Ectodermal cell (in vitro differentiated cells): ENCODE data around the gene ABCF1.

ENCODE experiments used
- H3K27ac ChIP-seq: 2 replicates; pipeline ENCODE4 v1.7.0; 2013; ENCODE audit warnings: mild to moderate bottlenecking, low read depth, low read length; ENCODE audit not compliant: insufficient read depth, poor library complexity, severe bottlenecking
- H3K27me3 ChIP-seq: 2 replicates; pipeline ENCODE4 v1.7.0; 2013; ENCODE audit warnings: mild to moderate bottlenecking, low read length; ENCODE audit not compliant: insufficient read depth, control insufficient read depth, poor library complexity, severe bottlenecking
- H3K36me3 ChIP-seq: one replicate; pipeline ENCODE4 v1.7.0; 2013; ENCODE audit warnings: low read length; ENCODE audit not compliant: control insufficient read depth, insufficient read depth
- H3K4me1 ChIP-seq: one replicate; pipeline ENCODE4 v1.7.0; 2013; ENCODE audit warnings: low read length; ENCODE audit not compliant: control insufficient read depth, insufficient read depth
- H3K4me3 ChIP-seq: 2 replicates; pipeline ENCODE4 v1.7.0; 2013; ENCODE audit warnings: low read depth, low read length, control low read depth; ENCODE audit not compliant: insufficient read depth
- H3K9me3 ChIP-seq: 2 replicates; pipeline ENCODE4 v1.7.0; 2013; ENCODE audit warnings: mild to moderate bottlenecking, low read length, moderate library complexity; ENCODE audit not compliant: control insufficient read depth
- WGBS, 2 experiments: methylation state at CpG; one replicate each; pipeline ENCODE4 v1.1.7; 2013; ENCODE audit warnings: missing lambda C conversion rate in 2 of 2; 5-methylcytosine and 5-hydroxymethylcytosine counted together

Gene ABCF1

DNA sequence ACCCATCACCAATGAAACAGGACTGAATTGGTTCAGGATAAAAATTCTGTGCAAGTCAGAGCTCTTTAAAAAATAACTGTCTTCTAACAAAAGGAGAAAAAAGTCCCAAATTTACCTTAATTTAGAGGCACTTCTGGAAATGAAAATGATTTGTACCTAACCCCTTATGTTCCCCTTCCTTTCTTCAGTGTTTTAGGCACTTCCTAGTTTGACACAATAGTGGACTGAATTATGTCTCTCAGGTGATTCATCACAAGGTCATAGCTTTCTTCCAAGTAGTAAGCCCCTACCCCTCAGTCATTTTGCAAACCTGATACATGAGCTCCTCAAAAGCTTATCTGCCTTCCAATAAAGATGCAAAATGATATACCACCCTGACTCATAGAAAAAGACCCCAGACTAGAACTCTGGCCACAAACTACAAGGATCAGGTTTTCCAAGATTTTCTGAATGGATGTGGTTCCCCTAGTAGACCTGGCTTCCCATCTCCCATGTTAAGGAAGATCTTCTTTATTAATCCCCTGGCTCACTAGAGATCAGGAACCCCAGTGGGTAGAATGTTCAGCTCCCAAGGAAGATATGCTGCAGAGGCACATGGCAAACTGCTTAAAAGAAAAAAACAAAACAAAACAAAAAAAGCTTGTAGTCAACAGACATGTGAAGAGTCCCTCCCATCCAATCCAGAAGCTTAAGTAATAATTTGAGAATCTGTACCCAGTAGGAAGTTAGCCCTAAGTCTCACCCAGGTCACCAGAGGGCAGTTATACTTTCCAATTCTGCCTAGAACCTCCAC, 42.2 kb downstream of the ABCF1 start:
- H3K27me3 ChIP-seq: no peaks in the 10 kb centered on the region
- peaks cover 5% of the 10 kb centered on the region for H3K36me3 ChIP-seq
- peak overlapping the region; percentile 85 for H3K4me3 ChIP-seq
- H3K4me1 ChIP-seq: peaks cover 16% of the 10 kb centered on the region
- H3K9me3 ChIP-seq: no peaks in the 10 kb centered on the region
- no peak overlapping the region for H3K27ac ChIP-seq

- 82 to 88% methylated on average over 7 to 8 of the region's 8 CpGs for WGBS, 2 experiments
- peak overlapping the region; percentile 99 for H3K27ac ChIP-seq
- no peaks in the 10 kb centered on the region for H3K9me3 ChIP-seq
- H3K4me3 ChIP-seq: peak overlapping the region; percentile 85
- H3K4me1 ChIP-seq: peaks cover 18% of the 10 kb centered on the region
- no peaks in the 10 kb centered on the region for H3K36me3 ChIP-seq
- no peaks in the 10 kb centered on the region for H3K27me3 ChIP-seq
Measured at GRCh38 chr6:30614044-30614842, 43.0 kb downstream of the ABCF1 start.

GRCh38 chr6:30614843-30615218, 43.6 kb downstream of the ABCF1 start:
- Histone ChIP-seq H3K27ac (peak overlapping the region; percentile 99), H3K36me3 (no peaks in the 10 kb centered on the region)
- WGBS, 2 experiments: 0% methylated on average over 4 to 5 of the region's 6 CpGs

GRCh38 chr6:30615219-30615957, 44.1 kb downstream of the ABCF1 start:
- Histone ChIP-seq H3K4me3 (peak overlapping the region; percentile 85), H3K27me3 (no peaks in the 10 kb centered on the region), H3K36me3 (no peaks in the 10 kb centered on the region), H3K9me3 (no peaks in the 10 kb centered on the region), H3K27ac (peak overlapping the region; percentile 99), H3K4me1 (peaks cover 18% of the 10 kb centered on the region)
- WGBS, 2 experiments: 0% methylated on average over 5 to 7 of the region's 10 CpGs

More at GRCh38 chr6:30614843-30615218, 43.6 kb downstream of the ABCF1 start:
- Histone ChIP-seq H3K4me1 (peaks cover 18% of the 10 kb centered on the region), H3K27me3 (no peaks in the 10 kb centered on the region), H3K9me3 (no peaks in the 10 kb centered on the region), H3K4me3 (peak overlapping the region; percentile 85)

DNA sequence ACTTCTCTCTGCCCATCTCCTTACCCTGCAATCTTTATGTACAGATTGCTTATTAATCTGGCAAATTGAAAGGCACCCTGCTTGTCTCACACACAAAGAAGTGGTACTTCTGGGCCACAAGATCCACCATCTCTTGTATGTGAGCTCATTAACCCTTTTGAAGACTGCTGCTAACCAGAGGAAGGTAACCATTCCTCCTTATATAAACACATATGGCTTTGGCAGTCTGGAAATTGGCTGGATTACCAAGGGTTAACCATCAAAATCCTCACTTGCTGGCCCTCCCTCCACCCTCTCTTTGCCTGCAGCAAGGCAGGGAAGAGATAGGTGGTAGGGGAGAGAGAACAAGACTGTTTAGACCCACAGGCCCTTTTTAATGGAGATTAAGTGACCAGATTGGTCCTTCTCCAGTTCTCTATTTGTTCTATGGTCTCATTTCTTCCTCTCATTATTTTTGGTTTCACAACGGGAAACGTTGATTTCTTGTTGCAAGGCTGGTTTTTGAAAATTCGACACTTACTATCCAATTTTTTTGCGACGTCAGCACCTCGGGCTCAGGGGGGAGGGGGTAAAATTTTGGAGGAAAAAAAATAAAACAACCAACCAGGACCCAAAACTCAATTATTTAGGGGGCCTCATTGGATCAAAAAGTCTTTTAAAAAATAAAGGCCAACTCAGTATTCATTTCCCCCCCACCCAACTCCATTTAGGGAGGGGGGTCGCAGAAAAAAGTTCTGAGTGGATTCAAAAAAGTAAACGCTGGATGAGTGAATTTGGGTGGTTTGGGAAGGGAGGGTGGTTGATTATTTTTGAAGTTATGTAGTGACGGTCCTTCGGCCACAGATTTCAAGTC, 44.9 kb downstream of the ABCF1 start:
- WGBS, 2 experiments: 0 to 2% methylated on average over 7 to 8 of the region's 10 CpGs
- H3K27ac ChIP-seq: peak overlapping the region; percentile 99
- H3K4me3 ChIP-seq: peak overlapping the region; percentile 85
- H3K36me3 ChIP-seq: peaks cover 6% of the 10 kb centered on the region
- H3K4me1 ChIP-seq: peaks cover 18% of the 10 kb centered on the region
- no peaks in the 10 kb centered on the region for H3K27me3 ChIP-seq
- H3K9me3 ChIP-seq: no peaks in the 10 kb centered on the region

- Histone ChIP-seq H3K27me3 (no peaks in the 10 kb centered on the region), H3K9me3 (no peaks in the 10 kb centered on the region), H3K36me3 (peaks cover 8% of the 10 kb centered on the region), H3K4me1 (peaks cover 18% of the 10 kb centered on the region), H3K4me3 (peak within 1 kb of the TSS; percentile 91), H3K27ac (peak within 1 kb of the TSS; percentile 99)
- 0% methylated on average over 40 of the region's 40 CpGs for WGBS, 2 experiments
Measured at GRCh38 chr6:30616811-30617564, 45.7 kb downstream of the ABCF1 start, which contains the start of gene PPP1R10. Gene PPP1R10, minus strand, starts transcription at chr6:30617243. Its CDS starts 7,299 bp downstream, at chr6:30609944.

GRCh38 chr6:30617565-30618269, 46.5 kb downstream of the ABCF1 start, which contains the start of gene MRPS18B:
Gene MRPS18B, plus strand, starts transcription at chr6:30617840. Its CDS starts 26 bp downstream, at chr6:30617866.
- peak within 1 kb of the TSS; percentile 99 for H3K27ac ChIP-seq
- H3K27me3 ChIP-seq: no peaks in the 10 kb centered on the region
- peaks cover 18% of the 10 kb centered on the region for H3K4me1 ChIP-seq
- no peaks in the 10 kb centered on the region for H3K9me3 ChIP-seq
- peak within 1 kb of the TSS; percentile 91 for H3K4me3 ChIP-seq
- peaks cover 8% of the 10 kb centered on the region for H3K36me3 ChIP-seq
- WGBS, 2 experiments: 0% methylated on average over 32 to 34 of the region's 34 CpGs

GRCh38 chr6:30618270-30618797, 47.1 kb downstream of the ABCF1 start:
- Histone ChIP-seq H3K27ac (no peak overlapping the region), H3K4me1 (peaks cover 12% of the 10 kb centered on the region), H3K9me3 (no peaks in the 10 kb centered on the region), H3K4me3 (peak overlapping the region; percentile 91), H3K36me3 (peaks cover 8% of the 10 kb centered on the region), H3K27me3 (no peaks in the 10 kb centered on the region)
- WGBS, 2 experiments: 31 to 32% methylated on average over 8 of the region's 8 CpGs
